Right lobe of liver (tissue), 6 donors: ENCODE measurements around the gene TSN. TPM values are rescaled to one million over a fixed set of nuclear protein-coding genes. Genes with fewer than 3 reads are reported as not detected.
A peak's percentile ranks its signal among the peaks of the same experiment; 100 is the strongest.
"Not testable (repeated sequence)": the region's sequence is repeated elsewhere in the genome, so short reads cannot be mapped to it uniquely, and the experiment has no call there.

Experiments
- ATAC-seq, 4 donors: fragments of 200-7000 bp; cut with Tn5 transposase; one replicate each; pipeline ENCODE4 v1.9.1; 2020; ENCODE audit warnings: mild to moderate bottlenecking in 4 of 4, moderate library complexity in 4 of 4
- DNase-seq, 3 donors: peaks; one replicate each; pipeline ENCODE4 v3.0.0-alpha.2; 2020
- H3K27ac ChIP-seq, 3 donors: fragments of 200-600 bp; one replicate each; pipeline ENCODE4 v1.8.0; 2022
- H3K27me3 ChIP-seq, 2 donors: fragments of 200-600 bp; one replicate each; pipeline ENCODE4 v1.8.0; 2022
- H3K36me3 ChIP-seq, 4 donors: fragments of 200-600 bp; sonication (generic) in 1 of 4; one replicate each; pipeline versions ENCODE4 v1.5.1 to v1.8.0; 2017 to 2022; ENCODE audit warnings: control low read depth in 1 of 4
- H3K4me1 ChIP-seq, 4 donors: fragments of 200-600 bp; sonication (generic) in 1 of 4; one replicate each; pipeline versions ENCODE4 v1.5.1 to v1.8.0; 2017 to 2022; ENCODE audit warnings: control low read depth in 1 of 4
- H3K4me3 ChIP-seq, 3 donors: fragments of 200-600 bp; one replicate each; pipeline ENCODE4 v1.8.0; 2022
- H3K9me3 ChIP-seq, 4 donors: fragments of 200-600 bp; sonication (generic) in 1 of 4; one replicate each; pipeline versions ENCODE4 v1.5.1 to v1.8.0; 2017 to 2022; ENCODE audit warnings: control low read depth in 1 of 4
- CTCF ChIP-seq, 4 donors: fragments of 200-600 bp in 3 of 4; fragments of 450-650 bp in 1 of 4; IDR thresholded peaks; one replicate each; pipeline versions ENCODE4 v1.5.1 to v1.8.0; 2016 to 2022; ENCODE audit warnings: antibody characterized with exemption in 4 of 4, mild to moderate bottlenecking in 2 of 4
- POLR2A ChIP-seq: fragments of 450-650 bp; IDR thresholded peaks from one replicate; pipeline ENCODE4 v1.6.1; 2017; ENCODE audit warnings: antibody characterized with exemption, mild to moderate bottlenecking
- WGBS: methylation state at CpG from one replicate; pipeline ENCODE4 v1.1.6; 2018; ENCODE audit warnings: low coverage, low lambda C conversion rate; ENCODE audit not compliant: insufficient coverage; ENCODE audit errors: missing lambda C conversion rate; 5-methylcytosine and 5-hydroxymethylcytosine counted together
- intact Hi-C, 2 donors: fragments of 100-400 bp; cut with DNase I; formaldehyde crosslinking; loops; one replicate each; pipeline versions ENCODE4 v1.11.2 to v1.14.1; 2022
- total RNA-seq, 6 experiments: library from RNA; depleted of rRNA in 2 of 6; stranded (reverse); fragments of >200 nt in 2 of 6; fragmentation: NEBNext Ultra II Directional in 3 of 6; extraction: Animal tissue kit (Norgen Biotek cat#: 25700) in 3 of 6; gene quantifications; one replicate each; pipeline versions ENCODE4 v1.1.0 to v1.2.4, GENCODE V29; 2016 to 2023
- donor health status: DM: no; HTN: yes; CAD: no.
- donor health status: DM: no; HTN: no; CAD: no.
- donor health status: DM: no; HTN: no; CAD: no.
- donor health status: DM: no; HTN: yes; CAD: no.
- donor health status: DM: no; HTN: yes; CAD: no.

The TSN gene
- total RNA-seq, 6 experiments from 2014 or later, result 22.5 to 38.1 (median 27.5) TPM

- intact Hi-C loops, result no loop called here
- no peak overlapping the region for H3K27ac ChIP-seq
- ATAC-seq, result no peak
- no peak for TF ChIP-seq CTCF (IDR thresholded peaks at IDR 0.05)
- TF ChIP-seq POLR2A, result no peak
- DNase-seq, result no peak
- H3K9me3 ChIP-seq, result no peaks in the 10 kb centered on the region
- WGBS, result 28% methylated on average over 3 of the region's 3 CpGs
- H3K4me1 ChIP-seq, result peaks cover 0 to 3% (median 0%) of the 10 kb centered on the region in 4 donors
- H3K4me3 ChIP-seq, result no peak overlapping the region
- no peaks in the 10 kb centered on the region for H3K27me3 ChIP-seq
- no peaks in the 10 kb centered on the region for H3K36me3 ChIP-seq
These were observed 49.7 kb downstream of the TSN start for GRCh38 chr2:121804997-121805765.

- H3K27ac ChIP-seq, result no peak overlapping the region
- DNase-seq (no peak), ATAC-seq (no peak)
- TF ChIP-seq POLR2A, result no peak
- no peaks in the 10 kb centered on the region for H3K27me3 ChIP-seq
- peaks cover 0 to 3% (median 0%) of the 10 kb centered on the region in 4 donors for H3K4me1 ChIP-seq
- 38% methylated on average over 6 of the region's 7 CpGs for WGBS
- no peak overlapping the region for H3K4me3 ChIP-seq
- intact Hi-C loops, result no loop called here
- no peaks in the 10 kb centered on the region for H3K36me3 ChIP-seq
- H3K9me3 ChIP-seq, result no peaks in the 10 kb centered on the region
These were observed 50.3 kb downstream of the TSN start for GRCh38 chr2:121805766-121806143.

GRCh38 chr2:121807771-121808170, 52.3 kb downstream of the TSN start:
- H3K27ac ChIP-seq, H3K4me1 ChIP-seq, H3K4me3 ChIP-seq, intact Hi-C loops, ATAC-seq, H3K27me3 ChIP-seq, H3K36me3 ChIP-seq, DNase-seq, H3K9me3 ChIP-seq: not testable (repeated sequence)
- 90% methylated on average over 7 of the region's 8 CpGs for WGBS

- H3K4me3 ChIP-seq, result no peak overlapping the region
- no peaks in the 10 kb centered on the region for H3K9me3 ChIP-seq
- intact Hi-C loops, result no loop called here
- peaks cover 0 to 3% (median 0%) of the 10 kb centered on the region in 4 donors for H3K4me1 ChIP-seq
- H3K27ac ChIP-seq, result no peak overlapping the region
- WGBS, result 30% methylated on average over 2 of the region's 4 CpGs
- ATAC-seq, result peak; percentile 85 to 94 (median 90)
- no peak for TF ChIP-seq POLR2A
- no peak for TF ChIP-seq CTCF (IDR thresholded peaks at IDR 0.05)
- H3K36me3 ChIP-seq, result no peaks in the 10 kb centered on the region
- peak; percentile 59 to 82 (median 78) for DNase-seq
- H3K27me3 ChIP-seq, result no peaks in the 10 kb centered on the region
These were observed 54.2 kb downstream of the TSN start for GRCh38 chr2:121809607-121810006.

GRCh38 chr2:121810959-121811853, 55.8 kb downstream of the TSN start:
- Histone ChIP-seq H3K27me3 (no peaks in the 10 kb centered on the region), H3K36me3 (no peaks in the 10 kb centered on the region), H3K27ac (no peak overlapping the region), H3K4me3 (no peak overlapping the region), H3K4me1 (peaks cover 0 to 3% (median 0%) of the 10 kb centered on the region in 4 donors), H3K9me3 (no peaks in the 10 kb centered on the region)
- 16% methylated on average over 14 of the region's 17 CpGs for WGBS
- DNase-seq (peak in 2 of 3 donors; percentile 56 to 57), ATAC-seq (peak; percentile 84 to 94 (median 91))
- intact Hi-C loops, result no loop called here
- TF ChIP-seq POLR2A (no peak), CTCF (IDR thresholded peaks at IDR 0.05) (peak; percentile 52 to 59 (median 56))

GRCh38 chr2:121813083-121813482, 57.6 kb downstream of the TSN start:
- H3K4me1 ChIP-seq, H3K36me3 ChIP-seq, DNase-seq, H3K27me3 ChIP-seq, H3K4me3 ChIP-seq, ATAC-seq, intact Hi-C loops, H3K27ac ChIP-seq, H3K9me3 ChIP-seq: not testable (repeated sequence)
- 92% methylated on average over 2 of the region's 3 CpGs for WGBS
